Breast epithelium (tissue), 3 donors: Measurements from ENCODE around the gene PARD3B.

Experiments used
- POLR2A ChIP-seq: fragments of 450-650 bp; IDR thresholded peaks from one replicate; pipeline ENCODE4 v1.6.1; 2016; ENCODE audit warnings: antibody characterized with exemption, mild to moderate bottlenecking, moderate library complexity
- TF ChIP-seq, protein P1 (sequence below), 3 donors: fragments of 450-650 bp; IDR thresholded peaks; one replicate each; pipeline ENCODE4 v1.5.1; 2016 to 2017; ENCODE audit warnings: antibody characterized with exemption in 3 of 3, mild to moderate bottlenecking in 3 of 3, moderate library complexity in 3 of 3

DNA sequence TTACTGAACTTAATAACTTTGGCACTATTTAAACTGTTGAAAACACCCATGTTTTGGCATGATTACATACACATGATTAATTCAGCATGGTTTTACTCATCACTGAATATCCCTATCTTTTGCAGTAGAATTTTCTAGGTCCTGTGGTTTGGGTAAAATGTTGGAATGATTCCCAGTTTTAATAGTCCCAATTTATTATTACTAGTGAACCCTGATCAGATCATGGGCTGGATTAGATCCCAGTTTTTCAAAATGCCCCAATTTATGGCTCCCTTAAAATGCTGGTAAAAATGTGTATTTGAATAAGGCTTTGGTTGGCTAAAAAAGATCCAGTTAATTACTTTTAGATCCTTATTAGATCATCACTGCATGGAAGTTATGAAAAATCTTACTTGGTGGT lies 863.4 kb downstream of the PARD3B start:
- TF ChIP-seq, protein P1, sequence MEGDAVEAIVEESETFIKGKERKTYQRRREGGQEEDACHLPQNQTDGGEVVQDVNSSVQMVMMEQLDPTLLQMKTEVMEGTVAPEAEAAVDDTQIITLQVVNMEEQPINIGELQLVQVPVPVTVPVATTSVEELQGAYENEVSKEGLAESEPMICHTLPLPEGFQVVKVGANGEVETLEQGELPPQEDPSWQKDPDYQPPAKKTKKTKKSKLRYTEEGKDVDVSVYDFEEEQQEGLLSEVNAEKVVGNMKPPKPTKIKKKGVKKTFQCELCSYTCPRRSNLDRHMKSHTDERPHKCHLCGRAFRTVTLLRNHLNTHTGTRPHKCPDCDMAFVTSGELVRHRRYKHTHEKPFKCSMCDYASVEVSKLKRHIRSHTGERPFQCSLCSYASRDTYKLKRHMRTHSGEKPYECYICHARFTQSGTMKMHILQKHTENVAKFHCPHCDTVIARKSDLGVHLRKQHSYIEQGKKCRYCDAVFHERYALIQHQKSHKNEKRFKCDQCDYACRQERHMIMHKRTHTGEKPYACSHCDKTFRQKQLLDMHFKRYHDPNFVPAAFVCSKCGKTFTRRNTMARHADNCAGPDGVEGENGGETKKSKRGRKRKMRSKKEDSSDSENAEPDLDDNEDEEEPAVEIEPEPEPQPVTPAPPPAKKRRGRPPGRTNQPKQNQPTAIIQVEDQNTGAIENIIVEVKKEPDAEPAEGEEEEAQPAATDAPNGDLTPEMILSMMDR (IDR thresholded peaks at IDR 0.05), result no peak
- TF ChIP-seq POLR2A, result no peak
